ENCODE data around the gene SORCS3. TPM values are rescaled to one million over a fixed set of nuclear protein-coding genes. Genes with fewer than 3 reads are reported as not detected.

SORCS3 gene
- total RNA-seq, 1 donor from 2014 or later, result 0.31 TPM

- Mint-ChIP-seq H3K27me3 (no peaks in the 10 kb centered on the region), H3K27ac (no peak overlapping the region), H3K4me3 (ENCODE audit: low read depth) (no peak overlapping the region), H3K4me1 (ENCODE audit: low read depth) (no peaks in the 10 kb centered on the region), H3K36me3 (ENCODE audit: insufficient read depth) (no peaks in the 10 kb centered on the region), H3K9me3 (ENCODE audit: low read depth) (no peaks in the 10 kb centered on the region)
- TF ChIP-seq, protein P1, sequence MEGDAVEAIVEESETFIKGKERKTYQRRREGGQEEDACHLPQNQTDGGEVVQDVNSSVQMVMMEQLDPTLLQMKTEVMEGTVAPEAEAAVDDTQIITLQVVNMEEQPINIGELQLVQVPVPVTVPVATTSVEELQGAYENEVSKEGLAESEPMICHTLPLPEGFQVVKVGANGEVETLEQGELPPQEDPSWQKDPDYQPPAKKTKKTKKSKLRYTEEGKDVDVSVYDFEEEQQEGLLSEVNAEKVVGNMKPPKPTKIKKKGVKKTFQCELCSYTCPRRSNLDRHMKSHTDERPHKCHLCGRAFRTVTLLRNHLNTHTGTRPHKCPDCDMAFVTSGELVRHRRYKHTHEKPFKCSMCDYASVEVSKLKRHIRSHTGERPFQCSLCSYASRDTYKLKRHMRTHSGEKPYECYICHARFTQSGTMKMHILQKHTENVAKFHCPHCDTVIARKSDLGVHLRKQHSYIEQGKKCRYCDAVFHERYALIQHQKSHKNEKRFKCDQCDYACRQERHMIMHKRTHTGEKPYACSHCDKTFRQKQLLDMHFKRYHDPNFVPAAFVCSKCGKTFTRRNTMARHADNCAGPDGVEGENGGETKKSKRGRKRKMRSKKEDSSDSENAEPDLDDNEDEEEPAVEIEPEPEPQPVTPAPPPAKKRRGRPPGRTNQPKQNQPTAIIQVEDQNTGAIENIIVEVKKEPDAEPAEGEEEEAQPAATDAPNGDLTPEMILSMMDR (IDR thresholded peaks at IDR 0.05; ENCODE audit: unreplicated experiment), result no peak
- DNase-seq (ENCODE audit: low spot score, unreplicated experiment), result no peak
Observed at GRCh38 chr10:105262666-105263065, 621.6 kb downstream of the SORCS3 start.

- H3K4me3 Mint-ChIP-seq (ENCODE audit: low read depth), result no peak overlapping the region
- H3K9me3 Mint-ChIP-seq (ENCODE audit: low read depth), result no peaks in the 10 kb centered on the region
- H3K27ac Mint-ChIP-seq, result no peak overlapping the region
- no peak for DNase-seq (ENCODE audit: low spot score, unreplicated experiment)
- no peaks in the 10 kb centered on the region for H3K4me1 Mint-ChIP-seq (ENCODE audit: low read depth)
- H3K27me3 Mint-ChIP-seq, result no peaks in the 10 kb centered on the region
- no peaks in the 10 kb centered on the region for H3K36me3 Mint-ChIP-seq (ENCODE audit: insufficient read depth)
- TF ChIP-seq, protein P1 (IDR thresholded peaks at IDR 0.05; ENCODE audit: unreplicated experiment), result no peak
Observed at GRCh38 chr10:105266966-105267539, 626.0 kb downstream of the SORCS3 start.

DNA sequence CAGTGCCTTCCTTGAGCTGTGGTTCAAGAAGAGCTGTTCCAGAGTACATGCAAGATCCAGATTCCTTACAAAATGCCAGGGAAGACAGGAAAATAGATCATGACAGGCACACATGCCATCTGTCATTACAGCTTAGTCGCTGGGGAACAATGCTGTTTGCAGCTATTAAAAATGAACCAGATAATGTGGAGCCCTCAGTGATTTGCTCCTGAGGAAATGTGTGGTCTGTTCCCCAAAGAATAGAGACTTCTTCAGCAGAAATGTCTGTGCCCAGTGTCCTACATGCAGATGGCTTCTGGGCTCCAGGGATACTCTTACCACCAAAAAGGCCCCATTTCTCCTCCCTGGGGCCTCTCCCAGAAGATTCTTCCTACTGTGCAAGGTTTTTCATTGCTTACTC, 627.9 kb downstream of the SORCS3 start:
- Mint-ChIP-seq H3K36me3 (ENCODE audit: insufficient read depth) (no peaks in the 10 kb centered on the region), H3K27me3 (no peaks in the 10 kb centered on the region), H3K27ac (no peak overlapping the region)

GRCh38 chr10:105269689-105270088, 628.6 kb downstream of the SORCS3 start:
- Mint-ChIP-seq H3K4me1 (ENCODE audit: low read depth) (no peaks in the 10 kb centered on the region), H3K9me3 (ENCODE audit: low read depth) (no peaks in the 10 kb centered on the region), H3K27me3 (no peaks in the 10 kb centered on the region), H3K4me3 (ENCODE audit: low read depth) (no peak overlapping the region), H3K27ac (no peak overlapping the region), H3K36me3 (ENCODE audit: insufficient read depth) (no peaks in the 10 kb centered on the region)
- DNase-seq (ENCODE audit: low spot score, unreplicated experiment), result no peak
- TF ChIP-seq, protein P1 (IDR thresholded peaks at IDR 0.05; ENCODE audit: unreplicated experiment), result no peak

More for the DNA sequence above, 627.9 kb downstream of the SORCS3 start:
- Mint-ChIP-seq H3K4me3 (ENCODE audit: low read depth) (no peak overlapping the region), H3K9me3 (ENCODE audit: low read depth) (no peaks in the 10 kb centered on the region), H3K4me1 (ENCODE audit: low read depth) (no peaks in the 10 kb centered on the region)
- no peak for DNase-seq (ENCODE audit: low spot score, unreplicated experiment)
- TF ChIP-seq, protein P1 (IDR thresholded peaks at IDR 0.05; ENCODE audit: unreplicated experiment), result no peak

DNA sequence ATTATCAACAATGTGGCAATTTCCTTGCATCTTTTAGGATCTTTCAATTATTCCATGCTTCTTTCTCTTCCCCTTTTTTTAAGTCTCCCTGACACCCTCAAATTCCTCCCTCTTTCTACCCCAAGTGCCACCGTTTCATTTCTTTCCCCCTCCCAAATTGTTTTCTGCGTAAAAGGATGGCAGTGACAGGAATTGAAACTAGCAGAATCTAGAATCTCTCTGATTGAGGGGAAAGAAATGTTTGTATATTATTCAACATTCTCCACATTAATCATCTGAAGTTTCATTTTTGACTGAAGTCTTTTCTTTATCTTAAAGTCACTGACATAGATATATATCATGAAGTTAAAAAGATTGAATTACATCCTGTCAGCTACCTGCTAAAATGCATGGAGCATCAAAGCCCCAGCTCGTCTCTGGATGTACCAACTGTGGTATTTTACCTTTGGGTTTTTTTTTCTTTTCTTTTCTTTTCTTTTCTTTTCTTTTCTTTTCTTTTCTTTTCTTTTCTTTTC, 633.5 kb downstream of the SORCS3 start:
- Mint-ChIP-seq H3K9me3 (ENCODE audit: low read depth) (no peaks in the 10 kb centered on the region), H3K4me3 (ENCODE audit: low read depth) (no peak overlapping the region)

More for the DNA sequence above, 633.5 kb downstream of the SORCS3 start:
- TF ChIP-seq, protein P1 (IDR thresholded peaks at IDR 0.05; ENCODE audit: unreplicated experiment), result no peak
- no peak overlapping the region for H3K27ac Mint-ChIP-seq
- no peaks in the 10 kb centered on the region for H3K27me3 Mint-ChIP-seq
- no peak for DNase-seq (ENCODE audit: low spot score, unreplicated experiment)
- no peaks in the 10 kb centered on the region for H3K36me3 Mint-ChIP-seq (ENCODE audit: insufficient read depth)
- no peaks in the 10 kb centered on the region for H3K4me1 Mint-ChIP-seq (ENCODE audit: low read depth)

Measured in progenitor cell of endocrine pancreas (in vitro differentiated cells).